Muscle of leg (tissue), 11 donors: ENCODE results near the gene GALNT15. TPM values are rescaled to one million over a fixed set of nuclear protein-coding genes. Genes with fewer than 3 reads are reported as not detected.

Source experiments
- DNase-seq: peaks from one replicate; pipeline ENCODE4 v3.0.0; 2013
- H3K27ac ChIP-seq: one replicate; pipeline ENCODE4 v1.5.1; 2013; ENCODE audit warnings: mild to moderate bottlenecking, low read length, control low read depth
- H3K27me3 ChIP-seq: one replicate; pipeline ENCODE4 v1.6.1; 2013; ENCODE audit warnings: low read length; ENCODE audit not compliant: control insufficient read depth, insufficient read depth
- H3K36me3 ChIP-seq: one replicate; pipeline ENCODE4 v1.6.1; 2013; ENCODE audit warnings: low read length; ENCODE audit not compliant: control insufficient read depth, insufficient read depth
- H3K4me1 ChIP-seq: one replicate; pipeline ENCODE4 v1.6.1; 2013; ENCODE audit warnings: low read length; ENCODE audit not compliant: control insufficient read depth, insufficient read depth
- H3K4me3 ChIP-seq: one replicate; pipeline ENCODE4 v1.5.1; 2013; ENCODE audit warnings: low read length, control low read depth
- H3K9me3 ChIP-seq: replicated peaks from 2 replicates; pipeline ENCODE4 v1.6.1; 2013; ENCODE audit warnings: low read depth, low read length; ENCODE audit not compliant: control insufficient read depth
- WGBS: methylation state at CpG from one replicate; pipeline ENCODE4 v1.1.5; 2013; ENCODE audit warnings: missing lambda C conversion rate; ENCODE audit not compliant: insufficient coverage; 5-methylcytosine and 5-hydroxymethylcytosine counted together
- polyA plus RNA-seq, 8 donors: library from polyadenylated mRNA; unstranded; fragments of 120-200 nt; gene quantifications; one replicate each; pipeline versions ENCODE4 v1.2.1 to v1.2.3, GENCODE V29; 2013; ENCODE audit warnings: inconsistent platforms in 1 of 8, low replicate concordance in 1 of 8; ENCODE audit not compliant: insufficient read length in 8 of 8, insufficient read depth in 1 of 8
- total RNA-seq: library from RNA; stranded (reverse); fragments of 120-200 nt; gene quantifications from one replicate; pipeline ENCODE4 v1.2.4, GENCODE V29; 2013

GALNT15 gene
- total and polyA plus RNA-seq, 9 donors = 0.48 to 2.0 (median 1.0) TPM

GRCh38 chr3:16186086-16186485 is 11.6 kb downstream of the GALNT15 start:
- no peak for DNase-seq
- Histone ChIP-seq H3K27ac (no peak overlapping the region), H3K9me3 (no peaks in the 10 kb centered on the region), H3K4me1 (peaks cover 9% of the 10 kb centered on the region), H3K36me3 (no peaks in the 10 kb centered on the region), H3K27me3 (no peaks in the 10 kb centered on the region), H3K4me3 (no peak overlapping the region)
- no CpG with 5 or more reads among the region's 1 CpG for WGBS

- Histone ChIP-seq H3K4me3 (no peak overlapping the region), H3K27ac (no peak overlapping the region), H3K36me3 (no peaks in the 10 kb centered on the region), H3K4me1 (peaks cover 9% of the 10 kb centered on the region), H3K9me3 (no peaks in the 10 kb centered on the region), H3K27me3 (no peaks in the 10 kb centered on the region)
- no peak for DNase-seq
- WGBS = 92% methylated on average over 2 of the region's 3 CpGs
Measured at GRCh38 chr3:16186565-16186964, 12.1 kb downstream of the GALNT15 start.

- Histone ChIP-seq H3K9me3 (no peaks in the 10 kb centered on the region), H3K4me3 (no peak overlapping the region), H3K36me3 (no peaks in the 10 kb centered on the region), H3K27ac (no peak overlapping the region), H3K4me1 (peaks cover 9% of the 10 kb centered on the region), H3K27me3 (no peaks in the 10 kb centered on the region)
- WGBS = 100% methylated on average over 1 of the region's 5 CpGs
- no peak for DNase-seq
Measured at GRCh38 chr3:16187213-16187790, 12.8 kb downstream of the GALNT15 start.

GRCh38 chr3:16188071-16188470 is 13.6 kb downstream of the GALNT15 start:
- H3K27me3 ChIP-seq = no peaks in the 10 kb centered on the region
- no peaks in the 10 kb centered on the region for H3K36me3 ChIP-seq
- no peak overlapping the region for H3K4me3 ChIP-seq
- DNase-seq = no peak
- no peaks in the 10 kb centered on the region for H3K9me3 ChIP-seq
- H3K4me1 ChIP-seq = peaks cover 9% of the 10 kb centered on the region
- 73% methylated on average over 3 of the region's 6 CpGs for WGBS
- H3K27ac ChIP-seq = no peak overlapping the region

- Histone ChIP-seq H3K27ac (no peak overlapping the region), H3K36me3 (no peaks in the 10 kb centered on the region), H3K27me3 (no peaks in the 10 kb centered on the region), H3K4me1 (peaks cover 3% of the 10 kb centered on the region), H3K9me3 (no peaks in the 10 kb centered on the region), H3K4me3 (no peak overlapping the region)
- no peak for DNase-seq
Measured at GRCh38 chr3:16189201-16189600, 14.7 kb downstream of the GALNT15 start.

- no peaks in the 10 kb centered on the region for H3K27me3 ChIP-seq
- no peak for DNase-seq
- 36% methylated on average over 3 of the region's 6 CpGs for WGBS
Measured at GRCh38 chr3:16190704-16191103, 16.2 kb downstream of the GALNT15 start.

GRCh38 chr3:16191591-16191990 is 17.1 kb downstream of the GALNT15 start:
- no peaks in the 10 kb centered on the region for H3K9me3 ChIP-seq
- no peaks in the 10 kb centered on the region for H3K36me3 ChIP-seq
- H3K27ac ChIP-seq = no peak overlapping the region
- no peak for DNase-seq
- H3K27me3 ChIP-seq = no peaks in the 10 kb centered on the region
- no peak overlapping the region for H3K4me3 ChIP-seq
- no peaks in the 10 kb centered on the region for H3K4me1 ChIP-seq

More at GRCh38 chr3:16190704-16191103, 16.2 kb downstream of the GALNT15 start:
- Histone ChIP-seq H3K9me3 (no peaks in the 10 kb centered on the region), H3K36me3 (no peaks in the 10 kb centered on the region), H3K4me1 (no peaks in the 10 kb centered on the region), H3K27ac (no peak overlapping the region), H3K4me3 (no peak overlapping the region)

- no peaks in the 10 kb centered on the region for H3K9me3 ChIP-seq
- no peaks in the 10 kb centered on the region for H3K4me1 ChIP-seq
- 100% methylated on average over 1 of the region's 5 CpGs for WGBS
- H3K27me3 ChIP-seq = no peaks in the 10 kb centered on the region
- H3K36me3 ChIP-seq = no peaks in the 10 kb centered on the region
- no peak overlapping the region for H3K4me3 ChIP-seq
- H3K27ac ChIP-seq = no peak overlapping the region
- no peak for DNase-seq
Measured at GRCh38 chr3:16192176-16192811, 17.8 kb downstream of the GALNT15 start.

GRCh38 chr3:16198427-16198826 is 23.9 kb downstream of the GALNT15 start:
- Histone ChIP-seq H3K27me3 (no peaks in the 10 kb centered on the region), H3K9me3 (no peaks in the 10 kb centered on the region), H3K27ac (no peak overlapping the region), H3K4me3 (no peak overlapping the region), H3K36me3 (no peaks in the 10 kb centered on the region), H3K4me1 (no peaks in the 10 kb centered on the region)
- DNase-seq = no peak
- WGBS = no CpG with 5 or more reads among the region's 4 CpGs

- Histone ChIP-seq H3K27ac (no peak overlapping the region), H3K9me3 (no peaks in the 10 kb centered on the region), H3K4me3 (no peak overlapping the region), H3K4me1 (no peaks in the 10 kb centered on the region), H3K27me3 (no peaks in the 10 kb centered on the region), H3K36me3 (no peaks in the 10 kb centered on the region)
- DNase-seq = no peak
- no CpG with 5 or more reads among the region's 2 CpGs for WGBS
Measured at GRCh38 chr3:16199769-16200168, 25.3 kb downstream of the GALNT15 start.

- no peaks in the 10 kb centered on the region for H3K27me3 ChIP-seq
- no peaks in the 10 kb centered on the region for H3K9me3 ChIP-seq
- no peak overlapping the region for H3K27ac ChIP-seq
- no peak overlapping the region for H3K4me3 ChIP-seq
- no peak for DNase-seq
- no peaks in the 10 kb centered on the region for H3K4me1 ChIP-seq
- H3K36me3 ChIP-seq = no peaks in the 10 kb centered on the region
- 87% methylated on average over 5 of the region's 8 CpGs for WGBS
Measured at GRCh38 chr3:16200411-16200810, 25.9 kb downstream of the GALNT15 start.
